SHP77 (cell line): ENCODE results near the gene DIAPH2.

Source experiments
- DNase-seq, 2 experiments: peaks; one replicate each; lab custom pipeline; 2025; lab: John Stamatoyannopoulos, UW

The DIAPH2 gene

DNA sequence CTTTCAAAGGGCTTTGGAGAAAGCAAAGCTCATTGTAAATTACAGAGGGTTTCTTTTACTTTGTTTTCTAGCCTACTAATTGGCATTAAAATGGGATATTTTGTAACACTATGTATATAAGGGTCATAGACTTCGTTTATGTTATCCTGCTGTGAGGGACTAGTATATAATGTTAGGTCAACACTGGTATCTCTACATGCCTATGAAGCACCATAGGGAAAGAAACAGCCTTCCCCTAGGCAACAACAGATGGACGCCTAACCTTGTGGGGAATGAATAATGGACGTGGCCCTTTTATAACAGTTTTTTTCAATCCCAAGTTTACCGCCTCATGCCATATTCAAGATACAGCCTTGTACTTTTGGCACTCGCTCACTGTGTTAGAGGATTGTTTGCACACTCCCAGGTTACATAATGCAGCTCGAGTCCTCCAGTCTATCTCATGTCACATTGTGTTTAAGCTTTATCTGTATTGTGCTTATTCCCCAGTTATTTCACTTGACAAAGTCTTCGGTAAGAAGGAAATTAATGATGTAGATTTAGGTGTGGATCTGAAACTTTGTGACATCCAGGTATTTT lies 910.1 kb downstream of the DIAPH2 start:
- DNase-seq, result no peak

DNA sequence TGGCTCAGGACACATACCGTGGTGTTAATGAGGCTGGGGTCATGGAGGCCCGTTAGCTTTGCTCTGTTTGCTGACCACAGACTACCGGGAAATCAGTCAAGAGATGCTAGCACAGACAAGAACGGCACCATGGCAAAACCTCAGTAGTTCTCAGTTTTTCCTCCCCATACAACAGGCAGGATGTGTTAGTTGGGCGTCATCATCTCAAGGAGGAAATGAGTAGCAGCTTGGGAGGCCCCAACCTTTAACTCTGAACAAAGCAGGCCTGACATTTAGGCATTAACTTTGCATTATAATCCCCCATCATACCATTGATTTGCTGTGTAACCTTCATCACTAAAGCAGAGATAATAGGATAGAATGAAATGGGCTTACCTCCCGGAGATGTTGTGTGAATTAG lies 913.3 kb downstream of the DIAPH2 start:
- DNase-seq, result no peak

GRCh38 chrX:97602465-97603258 lies 918.0 kb downstream of the DIAPH2 start:
- no peak for DNase-seq

GRCh38 chrX:97605271-97605670 lies 920.6 kb downstream of the DIAPH2 start:
- DNase-seq, result no peak

DNA sequence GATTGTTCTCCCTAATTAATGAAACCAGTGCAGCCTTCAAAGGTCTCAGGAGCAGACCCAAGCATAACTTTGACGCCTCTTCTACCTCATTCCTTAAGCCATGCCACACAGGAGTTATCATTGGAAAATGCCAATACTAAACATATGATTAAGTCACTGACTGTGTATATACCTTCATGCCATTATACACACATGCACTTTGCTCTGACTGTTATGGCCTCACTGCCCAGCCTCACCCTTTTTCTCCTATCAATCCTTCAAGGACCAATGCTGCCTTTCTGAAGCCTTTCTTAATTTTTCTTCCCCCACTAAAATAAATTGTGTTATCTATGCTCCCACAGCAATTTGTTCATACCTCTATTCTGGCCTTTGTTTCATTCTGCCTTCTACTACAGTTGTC lies 924.7 kb downstream of the DIAPH2 start:
- DNase-seq, result no peak

GRCh38 chrX:97609938-97610337 lies 925.3 kb downstream of the DIAPH2 start:
- DNase-seq, result no peak

- no peak for DNase-seq
These were observed 932.4 kb downstream of the DIAPH2 start for GRCh38 chrX:97616883-97617530.

GRCh38 chrX:97619499-97619898 lies 934.9 kb downstream of the DIAPH2 start:
- no peak for DNase-seq

DNA sequence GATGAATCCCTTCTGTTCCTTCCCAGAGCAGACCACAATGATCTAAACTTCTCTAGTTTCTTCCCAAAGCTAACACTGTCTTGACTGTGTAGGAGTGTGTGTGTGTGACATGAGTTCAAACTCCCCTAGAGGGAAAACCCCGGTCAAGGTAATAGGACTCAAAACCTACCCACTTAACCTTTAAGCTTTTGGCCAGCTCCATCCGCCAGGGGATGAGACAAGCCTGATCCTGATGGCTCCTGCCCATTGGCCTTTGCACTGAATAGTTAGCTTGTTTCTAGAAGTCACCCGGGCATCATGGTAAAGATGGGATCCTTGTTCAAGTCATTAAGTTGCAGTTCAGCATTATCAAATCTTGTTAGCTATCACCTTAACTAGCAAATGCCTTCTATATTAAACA lies 937.5 kb downstream of the DIAPH2 start:
- DNase-seq, result no peak

DNA sequence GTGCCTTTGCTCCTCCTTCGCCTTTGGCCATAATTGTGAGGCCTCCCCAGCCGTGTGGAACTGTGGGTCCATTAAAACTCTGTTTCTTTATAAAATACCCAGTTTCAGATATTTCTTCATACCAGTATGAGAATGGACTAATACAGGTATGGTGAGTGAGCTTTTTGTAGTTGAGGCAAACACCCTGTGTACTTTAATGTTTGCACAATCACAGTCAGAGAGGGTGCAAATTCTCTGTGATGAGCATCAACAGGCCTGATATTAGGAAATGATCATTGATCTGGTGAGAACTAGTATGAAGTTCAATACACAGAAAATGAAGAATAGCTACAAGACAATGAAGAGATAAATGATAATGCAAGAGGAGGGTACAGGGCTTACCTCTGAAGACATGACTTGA lies 943.7 kb downstream of the DIAPH2 start:
- no peak for DNase-seq

GRCh38 chrX:97628807-97629596 lies 944.4 kb downstream of the DIAPH2 start:
- DNase-seq, result no peak

- no peak for DNase-seq
These were observed 944.9 kb downstream of the DIAPH2 start for GRCh38 chrX:97629597-97629985.

DNA sequence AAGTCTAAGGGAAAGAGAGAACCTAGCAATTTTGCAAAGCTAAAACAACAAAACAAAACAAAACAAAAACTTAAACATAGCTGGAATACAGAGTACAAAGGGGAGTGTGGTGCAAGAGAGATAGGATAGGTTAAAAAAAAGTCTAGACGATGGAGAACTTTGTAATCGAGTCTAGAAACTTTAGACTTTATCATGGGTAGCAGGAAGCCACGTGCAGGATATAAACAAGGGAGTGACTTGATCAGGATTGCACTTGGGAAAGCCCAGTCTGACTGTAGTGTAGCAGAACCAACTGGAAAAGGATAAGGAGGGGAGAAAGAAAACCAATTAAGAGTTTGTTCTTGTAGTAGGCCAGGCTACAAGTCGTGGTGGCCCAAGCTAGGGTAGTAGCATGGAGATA lies 949.2 kb downstream of the DIAPH2 start:
- DNase-seq, result no peak

GRCh38 chrX:97636473-97637140 lies 952.0 kb downstream of the DIAPH2 start:
- DNase-seq, result no peak

DNA sequence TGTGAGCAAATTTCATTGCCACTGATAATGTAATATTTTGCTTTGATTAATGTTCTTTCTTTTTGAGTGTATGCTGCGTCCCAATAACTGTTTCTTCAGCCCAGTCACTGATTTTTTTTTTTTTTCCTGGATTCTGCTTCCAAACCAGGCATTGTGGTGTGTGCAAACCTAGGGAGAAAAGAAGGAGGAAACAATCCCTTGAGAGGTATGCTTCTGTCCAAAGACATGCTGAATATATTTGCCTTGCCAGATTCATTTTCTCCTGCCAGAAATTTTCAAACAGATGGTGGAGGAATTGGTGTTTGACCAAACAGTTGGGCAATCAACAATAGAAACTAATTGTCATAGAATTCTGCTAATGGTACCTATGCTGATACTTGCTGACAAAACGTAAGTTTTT lies 952.6 kb downstream of the DIAPH2 start:
- DNase-seq, result no peak

DNA sequence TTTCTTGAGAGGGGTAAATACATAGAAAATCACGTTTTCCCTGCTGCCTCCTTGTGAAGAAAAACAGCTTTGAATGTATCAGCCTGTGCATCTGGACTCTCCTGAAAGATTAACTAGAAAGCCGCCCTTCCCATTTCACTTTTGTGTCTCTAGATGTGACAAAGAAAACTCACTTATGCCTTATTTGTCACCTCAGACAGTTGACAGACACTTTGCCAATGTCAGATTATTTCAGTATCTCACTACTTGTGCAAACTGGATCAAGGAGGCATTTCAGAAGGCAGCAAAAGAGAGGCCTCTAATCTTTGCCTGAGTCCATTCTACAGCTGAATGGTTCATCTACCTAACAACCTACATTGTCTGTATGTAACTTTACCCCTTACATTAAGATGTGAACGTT lies 954.0 kb downstream of the DIAPH2 start:
- no peak for DNase-seq

DNA sequence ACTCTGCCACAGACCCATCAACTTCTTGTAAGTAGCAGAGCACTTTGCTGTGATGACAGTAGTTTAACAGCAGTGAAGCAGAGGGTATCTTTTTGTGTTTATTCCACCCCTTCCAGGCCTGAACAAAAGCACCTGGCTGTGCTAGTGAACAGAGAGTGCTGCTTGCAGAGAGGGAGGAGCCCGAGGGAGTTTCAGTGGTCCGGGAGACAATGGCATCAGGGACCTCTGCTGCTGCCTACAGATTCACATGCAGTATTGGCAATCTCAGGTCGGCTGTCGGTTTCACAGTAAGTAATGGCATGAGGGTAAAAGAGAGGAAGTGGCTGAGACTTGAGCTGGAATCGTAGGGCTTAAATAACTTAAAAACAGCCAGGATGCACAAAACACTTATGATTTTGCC lies 954.9 kb downstream of the DIAPH2 start:
- DNase-seq, result no peak
